ENCODE data around the gene EPHB4. TPM values are rescaled to one million over a fixed set of nuclear protein-coding genes. Genes with fewer than 3 reads are reported as not detected.

The EPHB4 gene
- total and polyA plus RNA-seq, 9 donors = 24.4 to 119 (median 76.8) TPM

DNA sequence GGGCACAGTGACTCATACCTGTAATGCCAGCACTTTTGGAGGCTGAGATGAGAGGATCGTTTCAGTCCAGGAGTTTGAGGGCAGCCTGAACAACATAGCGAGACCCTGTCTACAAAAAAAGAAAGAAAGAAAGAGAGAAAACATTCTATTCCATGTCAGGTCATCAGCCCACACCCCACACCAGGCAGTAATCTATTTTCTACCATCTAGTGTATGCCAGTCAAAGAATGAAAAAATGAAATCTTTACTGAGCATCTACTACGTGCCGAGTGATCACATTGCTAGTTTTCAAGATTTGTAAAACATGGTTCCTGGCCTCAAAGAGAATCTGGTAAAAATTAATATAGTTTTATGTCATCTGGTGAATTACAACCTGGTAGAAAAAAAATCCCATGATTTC, 3.1 kb upstream of the EPHB4 start:
- no peak overlapping the region for H3K27ac ChIP-seq
- WGBS, 3 donors = 58 to 79% (median 75%) methylated on average over 4 of the region's 4 CpGs
- no peaks in the 10 kb centered on the region for H3K9me3 ChIP-seq
- intact Hi-C loops (cut with DNase I) = no loop called here
- no peak for DNase-seq
- no peak overlapping the region for H3K4me3 ChIP-seq
- TF ChIP-seq POLR2A (IDR thresholded peaks at IDR 0.05) (no peak), EP300 (IDR thresholded peaks at IDR 0.05) (no peak)
- TF ChIP-seq, protein P1, sequence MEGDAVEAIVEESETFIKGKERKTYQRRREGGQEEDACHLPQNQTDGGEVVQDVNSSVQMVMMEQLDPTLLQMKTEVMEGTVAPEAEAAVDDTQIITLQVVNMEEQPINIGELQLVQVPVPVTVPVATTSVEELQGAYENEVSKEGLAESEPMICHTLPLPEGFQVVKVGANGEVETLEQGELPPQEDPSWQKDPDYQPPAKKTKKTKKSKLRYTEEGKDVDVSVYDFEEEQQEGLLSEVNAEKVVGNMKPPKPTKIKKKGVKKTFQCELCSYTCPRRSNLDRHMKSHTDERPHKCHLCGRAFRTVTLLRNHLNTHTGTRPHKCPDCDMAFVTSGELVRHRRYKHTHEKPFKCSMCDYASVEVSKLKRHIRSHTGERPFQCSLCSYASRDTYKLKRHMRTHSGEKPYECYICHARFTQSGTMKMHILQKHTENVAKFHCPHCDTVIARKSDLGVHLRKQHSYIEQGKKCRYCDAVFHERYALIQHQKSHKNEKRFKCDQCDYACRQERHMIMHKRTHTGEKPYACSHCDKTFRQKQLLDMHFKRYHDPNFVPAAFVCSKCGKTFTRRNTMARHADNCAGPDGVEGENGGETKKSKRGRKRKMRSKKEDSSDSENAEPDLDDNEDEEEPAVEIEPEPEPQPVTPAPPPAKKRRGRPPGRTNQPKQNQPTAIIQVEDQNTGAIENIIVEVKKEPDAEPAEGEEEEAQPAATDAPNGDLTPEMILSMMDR (IDR thresholded peaks at IDR 0.05) = no peak
- no peaks in the 10 kb centered on the region for H3K36me3 ChIP-seq
- H3K27me3 ChIP-seq = no peaks in the 10 kb centered on the region
- H3K4me1 ChIP-seq (ENCODE audit: insufficient read depth) = peaks cover 6% of the 10 kb centered on the region

DNA sequence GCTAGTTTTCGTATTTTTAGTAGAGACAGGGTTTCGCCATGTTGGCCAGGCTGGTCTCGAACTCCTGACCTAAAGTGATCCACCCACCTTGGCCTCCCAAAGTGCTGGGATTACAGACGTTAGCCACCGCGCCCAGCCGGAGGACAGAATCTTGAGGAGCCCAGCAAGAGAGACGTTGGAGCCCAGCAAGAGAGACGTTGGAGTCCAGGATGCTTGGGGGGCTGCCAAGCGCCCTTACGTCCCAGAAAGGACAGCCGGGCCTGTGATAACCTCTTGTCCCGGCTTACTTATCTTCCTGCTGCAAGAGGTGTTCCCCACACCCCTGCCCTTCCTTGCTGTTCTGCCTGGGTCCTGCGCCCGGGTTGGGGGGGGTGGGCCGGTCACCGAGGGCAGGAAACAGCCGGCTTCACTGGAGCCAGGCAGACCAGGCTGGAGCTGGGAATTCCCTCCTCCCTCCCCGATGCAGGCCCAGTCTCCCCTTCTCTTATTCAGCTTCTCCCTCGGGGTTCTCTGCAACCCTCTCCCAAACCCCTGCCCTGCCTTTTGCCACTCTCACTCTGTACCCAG, 1.9 kb upstream of the EPHB4 start:
- Histone ChIP-seq H3K4me1 (ENCODE audit: insufficient read depth) (peaks cover 7% of the 10 kb centered on the region), H3K27me3 (no peaks in the 10 kb centered on the region), H3K36me3 (no peaks in the 10 kb centered on the region), H3K9me3 (no peaks in the 10 kb centered on the region), H3K4me3 (no peak overlapping the region), H3K27ac (peak overlapping the region in 1 of 2 donors; percentile 89)
- TF ChIP-seq POLR2A (IDR thresholded peaks at IDR 0.05) (no peak), EP300 (IDR thresholded peaks at IDR 0.05) (no peak)
- TF ChIP-seq, protein P1 (IDR thresholded peaks at IDR 0.05) = no peak
- WGBS, 3 donors = 30 to 39% (median 32%) methylated on average over 20 of the region's 20 CpGs
- intact Hi-C loops (cut with DNase I) = no loop called here
- peak; percentile 45 to 75 (median 61) for DNase-seq

DNA sequence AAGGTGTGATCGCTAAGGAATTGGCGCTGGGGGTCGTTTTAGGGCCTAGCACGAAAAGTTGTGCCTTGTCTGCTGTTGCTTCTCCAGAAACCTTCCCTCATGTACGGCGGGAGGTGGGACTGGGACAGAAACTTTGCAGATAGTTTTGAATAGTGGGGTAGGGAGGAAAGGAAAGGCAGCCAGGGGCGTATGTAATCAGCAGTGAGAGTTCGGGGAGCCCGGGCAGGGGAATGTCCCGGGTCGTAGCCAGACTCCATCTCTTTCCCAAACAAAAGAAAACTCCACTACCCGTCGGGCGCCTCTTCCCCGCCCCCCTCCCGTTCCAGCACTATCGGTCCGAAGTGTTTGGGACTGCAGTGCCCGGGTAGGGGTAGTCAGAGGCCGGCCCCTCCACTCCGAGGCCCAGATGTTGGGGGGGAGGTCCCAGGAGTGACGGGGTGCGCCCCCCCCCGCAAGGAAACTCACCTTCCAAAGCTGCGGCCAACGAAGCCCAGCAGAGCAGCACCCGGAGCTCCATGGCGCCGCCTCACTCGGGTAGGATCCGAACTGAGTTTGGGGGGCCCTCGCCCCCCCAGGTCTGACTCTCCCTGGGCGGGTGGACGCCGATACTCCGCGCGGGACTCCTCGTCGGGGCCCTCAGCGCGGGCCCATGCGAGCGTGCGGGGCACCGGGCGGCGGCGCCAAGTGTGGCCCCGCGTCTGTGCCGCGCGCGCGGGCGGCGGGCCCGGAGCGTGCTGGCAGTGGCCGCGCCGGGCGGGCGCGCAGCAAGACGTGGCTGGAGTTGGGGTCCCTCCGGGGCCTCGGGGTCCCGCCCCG, 601 bp downstream of the EPHB4 start:
- Histone ChIP-seq H3K27ac (peak overlapping the region; percentile 80 to 89), H3K4me3 (peak overlapping the region; percentile 84), H3K4me1 (ENCODE audit: insufficient read depth) (peaks cover 14% of the 10 kb centered on the region), H3K9me3 (no peaks in the 10 kb centered on the region), H3K27me3 (no peaks in the 10 kb centered on the region), H3K36me3 (no peaks in the 10 kb centered on the region)
- TF ChIP-seq, protein P1 (IDR thresholded peaks at IDR 0.05) = no peak
- no peak for TF ChIP-seq POLR2A (IDR thresholded peaks at IDR 0.05)
- no peak for TF ChIP-seq EP300 (IDR thresholded peaks at IDR 0.05)
- WGBS, 3 donors = 0% methylated on average over 31 to 71 of the region's 71 CpGs
- intact Hi-C loops (cut with DNase I) = no loop called here
- DNase-seq = peak; percentile 44 to 73 (median 68)

DNA sequence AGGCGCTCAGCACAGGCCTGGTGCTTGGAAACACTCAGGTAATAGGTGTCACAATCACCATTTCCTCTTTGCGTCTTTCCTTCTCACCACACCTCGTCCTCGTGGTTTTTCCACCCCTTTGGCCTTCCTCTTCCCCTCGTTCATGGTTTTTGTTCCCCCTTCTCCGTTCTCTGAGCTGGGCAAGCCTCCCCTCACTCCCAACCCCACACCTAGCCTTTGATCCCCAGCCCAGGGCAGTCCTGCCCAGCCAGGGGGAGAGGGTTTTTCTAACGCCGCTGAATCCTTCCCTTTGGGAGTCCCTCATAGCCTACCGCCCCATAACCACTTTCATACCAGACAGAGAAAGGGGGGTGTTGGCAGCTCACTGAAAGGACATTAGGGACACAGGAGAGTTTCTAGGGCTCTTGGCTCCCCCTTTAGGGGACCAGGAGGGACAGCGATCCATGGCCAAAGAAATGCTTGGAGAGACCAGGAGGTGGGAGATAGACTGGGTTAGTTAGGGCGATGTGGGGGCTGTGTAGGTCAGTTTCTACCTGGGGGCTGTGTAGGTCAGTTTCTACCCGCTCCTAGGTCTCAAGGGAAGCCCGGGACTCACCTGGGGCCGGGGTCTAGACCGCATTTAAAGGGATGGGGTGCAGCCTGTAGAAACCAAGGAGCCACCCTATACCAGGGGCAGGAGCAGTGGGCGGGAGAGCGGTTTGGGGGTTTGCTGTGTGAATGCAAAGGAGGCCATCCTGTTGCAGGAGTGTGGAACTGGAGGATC, 1.4 kb downstream of the EPHB4 start:
- H3K27ac ChIP-seq = peak overlapping the region; percentile 80 to 89
- no peaks in the 10 kb centered on the region for H3K9me3 ChIP-seq
- WGBS, 3 donors = 11 to 15% (median 13%) methylated on average over 17 of the region's 17 CpGs

More for the DNA sequence above, 1.4 kb downstream of the EPHB4 start:
- Histone ChIP-seq H3K36me3 (no peaks in the 10 kb centered on the region), H3K27me3 (no peaks in the 10 kb centered on the region), H3K4me1 (ENCODE audit: insufficient read depth) (peaks cover 14% of the 10 kb centered on the region), H3K4me3 (peak overlapping the region; percentile 84)
- intact Hi-C loops (cut with DNase I) = no loop called here
- no peak for TF ChIP-seq EP300 (IDR thresholded peaks at IDR 0.05)
- TF ChIP-seq, protein P1 (IDR thresholded peaks at IDR 0.05) = peak in 1 of 3 donors; percentile 23
- DNase-seq = peak in 2 of 5 donors; percentile 41 to 44

Measured in ovary (tissue), 9 donors.